ENCODE measurements around the gene OTULIN.

Gene OTULIN

DNA sequence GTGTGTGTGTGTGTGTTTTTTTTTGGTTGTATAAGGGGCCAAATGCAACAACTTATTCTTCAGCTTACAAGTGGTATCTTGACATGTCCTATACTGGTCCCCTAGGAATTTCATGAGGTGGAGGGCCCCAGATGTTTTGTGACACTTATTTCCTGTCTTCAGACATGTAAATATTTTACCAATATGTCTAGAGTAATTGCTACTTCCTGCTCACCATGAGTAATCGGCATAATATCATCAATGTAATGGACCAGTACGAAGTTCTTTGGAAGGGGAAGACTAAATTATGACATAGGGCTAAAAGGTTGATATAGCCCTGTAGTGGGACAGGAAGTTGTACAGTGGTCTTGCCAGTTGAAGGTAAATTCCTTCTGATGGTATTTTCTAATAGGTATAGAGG lies 3.7 kb upstream of the OTULIN start:
- no peak for TF ChIP-seq CTCF (IDR thresholded peaks at IDR 0.05; ENCODE audit: insufficient read depth, missing control alignments)
- DNase-seq (ENCODE audit: insufficient read length, low spot score) (no peak), FAIRE-seq (no peak)

DNA sequence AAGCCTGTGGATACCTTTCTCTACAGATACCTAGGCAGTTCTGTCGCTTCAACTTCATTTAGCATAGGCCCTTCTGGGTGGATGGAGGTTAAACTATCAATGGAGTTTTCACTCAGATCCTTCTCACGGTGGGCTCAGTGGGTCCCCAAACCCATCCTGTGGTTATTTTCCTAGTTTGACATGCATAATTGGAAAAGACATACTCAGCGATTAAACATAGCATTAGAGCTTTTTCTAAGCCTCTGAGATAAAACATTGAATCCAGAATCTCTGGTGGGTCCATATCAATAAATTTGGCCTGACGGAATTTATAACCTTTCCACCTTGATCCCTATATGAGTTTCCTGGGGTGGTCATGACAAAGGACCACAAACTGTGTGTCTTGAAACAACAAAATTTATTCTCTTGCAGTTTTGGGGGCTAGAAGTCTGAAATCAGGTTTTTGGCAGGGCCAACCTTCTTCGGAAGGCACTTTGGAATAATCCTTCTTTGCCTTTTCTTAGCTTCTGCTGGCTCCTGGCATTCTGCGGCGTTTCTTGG lies 1.7 kb upstream of the OTULIN start:
- FAIRE-seq (no peak), DNase-seq (ENCODE audit: insufficient read length, low spot score) (no peak)
- no peak for TF ChIP-seq CTCF (IDR thresholded peaks at IDR 0.05; ENCODE audit: insufficient read depth, missing control alignments)

DNA sequence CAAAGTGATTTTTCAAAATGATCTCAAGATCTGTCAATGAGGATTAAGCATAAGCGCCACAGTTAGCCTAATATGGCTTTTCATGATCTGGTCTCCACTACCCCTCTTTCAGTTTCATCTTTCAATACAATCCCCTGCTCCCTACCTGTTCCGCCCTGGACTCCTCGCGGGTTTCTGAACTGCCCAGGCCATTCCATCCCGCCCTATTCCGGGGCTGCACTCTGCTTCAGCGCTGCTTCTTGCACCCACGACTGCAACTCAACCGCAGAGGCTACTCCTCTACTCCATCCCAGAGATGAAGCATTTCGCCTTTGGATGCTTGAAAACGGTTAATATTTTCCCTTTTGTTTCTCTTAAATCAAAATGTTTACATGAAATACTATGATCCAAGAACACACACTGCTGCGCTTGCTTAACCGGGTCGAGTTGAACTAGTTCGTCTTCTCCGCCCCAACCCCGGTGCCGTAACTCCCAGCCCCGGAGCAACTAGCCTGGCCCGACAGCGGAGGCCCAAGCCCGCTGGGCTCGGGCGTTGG lies 716 bp upstream of the OTULIN start:
- TF ChIP-seq CTCF (IDR thresholded peaks at IDR 0.05; ENCODE audit: insufficient read depth, missing control alignments), result no peak
- FAIRE-seq, result no peak
- no peak for DNase-seq (ENCODE audit: insufficient read length, low spot score)

- DNase-seq (ENCODE audit: insufficient read length, low spot score), result no peak
- no peak for FAIRE-seq
- TF ChIP-seq CTCF (IDR thresholded peaks at IDR 0.05; ENCODE audit: insufficient read depth, missing control alignments), result no peak
Measured at GRCh38 chr5:14665101-14665822, 744 bp downstream of the OTULIN start.

DNA sequence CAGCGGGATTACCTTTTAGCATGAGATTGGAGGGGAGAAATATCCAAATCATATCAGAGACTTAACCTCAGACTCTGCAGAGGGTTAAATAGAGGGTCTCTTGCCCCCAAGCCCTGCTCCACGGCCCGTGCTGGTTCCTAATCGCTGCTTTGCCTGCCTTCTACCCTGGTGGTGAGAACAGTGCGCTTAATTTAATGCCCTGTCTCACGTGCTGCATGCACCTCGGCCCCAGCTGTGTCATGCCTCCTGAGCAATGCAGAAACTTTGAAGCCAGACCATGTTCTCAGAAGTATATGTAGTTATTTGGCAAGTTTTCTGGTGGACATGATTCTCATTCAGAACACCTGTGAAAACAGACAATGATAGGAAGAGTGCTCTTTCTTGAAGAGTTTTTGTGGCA lies 1.4 kb downstream of the OTULIN start:
- no peak for DNase-seq (ENCODE audit: insufficient read length, low spot score)
- no peak for FAIRE-seq
- TF ChIP-seq CTCF (IDR thresholded peaks at IDR 0.05; ENCODE audit: insufficient read depth, missing control alignments), result no peak

DNA sequence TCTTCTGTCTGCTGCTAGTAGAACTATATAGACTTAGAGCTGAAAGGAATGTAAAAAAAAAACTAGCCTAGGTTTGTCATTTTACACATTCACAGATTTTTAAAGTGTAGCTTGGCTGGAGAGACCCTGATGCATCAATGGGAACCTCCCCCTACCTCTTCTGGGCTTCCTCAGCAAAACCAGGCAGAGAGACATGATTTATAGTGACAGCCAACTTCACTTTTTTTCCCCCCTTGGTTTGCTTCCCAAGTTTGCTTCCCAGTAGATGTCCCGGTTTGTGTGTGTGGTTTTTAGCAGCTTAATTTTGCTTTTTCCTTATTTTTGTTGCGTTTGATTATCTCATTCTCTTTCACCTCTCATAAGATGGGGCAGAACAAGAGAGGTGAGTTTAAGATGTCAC lies 1.8 kb downstream of the OTULIN start:
- no peak for FAIRE-seq

More for the DNA sequence above, 1.8 kb downstream of the OTULIN start:
- TF ChIP-seq CTCF (IDR thresholded peaks at IDR 0.05; ENCODE audit: insufficient read depth, missing control alignments), result no peak
- DNase-seq (ENCODE audit: insufficient read length, low spot score), result no peak

Data from D721Med (cell line).